GM23338 (cell line): Measurements from ENCODE around the gene OR9I1. TPM values are rescaled to one million over a fixed set of nuclear protein-coding genes. Genes with fewer than 3 reads are reported as not detected.

Experiments
- ATAC-seq: fragments of 200-7000 bp; cut with Tn5 transposase; 3 replicates; pipeline ENCODE4 v1.9.1; 2020
- DNase-seq: peaks from one replicate; pipeline ENCODE4 v3.0.0-alpha.2; 2015; ENCODE audit warnings: low spot score
- H2AFZ ChIP-seq: fragments of 200-600 bp; sonication (generic); 2 replicates; pipeline ENCODE4 v1.8.0; 2016; ENCODE audit warnings: antibody characterized with exemption, mild to moderate bottlenecking, moderate library complexity
- H3F3A ChIP-seq: fragments of 200-600 bp; sonication (generic); replicated peaks from 2 replicates; pipeline ENCODE4 v1.8.0; 2017; ENCODE audit warnings: antibody characterized with exemption, mixed run types, low read depth
- H3K27ac ChIP-seq: fragments of 200-600 bp; sonication (generic); 2 replicates; pipeline ENCODE4 v1.6.1; 2016; ENCODE audit warnings: low read depth
- H3K27me3 ChIP-seq: fragments of 200-600 bp; sonication (generic); 2 replicates; pipeline ENCODE4 v1.8.0; 2016; ENCODE audit warnings: mild to moderate bottlenecking, mixed run types, moderate library complexity; ENCODE audit not compliant: insufficient read depth
- H3K36me3 ChIP-seq: fragments of 200-600 bp; sonication (generic); 2 replicates; pipeline ENCODE4 v1.8.0; 2016; ENCODE audit warnings: mild to moderate bottlenecking; ENCODE audit not compliant: insufficient read depth
- H3K4me1 ChIP-seq: fragments of 200-600 bp; sonication (generic); 2 replicates; pipeline ENCODE4 v1.8.0; 2016; ENCODE audit warnings: mild to moderate bottlenecking, moderate library complexity; ENCODE audit not compliant: insufficient read depth
- H3K4me2 ChIP-seq: fragments of 200-600 bp; sonication (generic); 2 replicates; pipeline ENCODE4 v1.7.1; 2017; ENCODE audit warnings: mixed run types
- H3K4me3 ChIP-seq: fragments of 200-600 bp; sonication (generic); 2 replicates; pipeline ENCODE4 v1.6.1; 2016; ENCODE audit warnings: mixed run types
- H3K79me2 ChIP-seq: fragments of 200-600 bp; sonication (generic); replicated peaks from 2 replicates; pipeline ENCODE4 v1.8.0; 2017; ENCODE audit warnings: mild to moderate bottlenecking; ENCODE audit not compliant: insufficient read depth
- H3K9me2 ChIP-seq: fragments of 200-600 bp; sonication (generic); 2 replicates; pipeline ENCODE4 v1.8.0; 2017; ENCODE audit not compliant: insufficient read depth
- H4K20me1 ChIP-seq: fragments of 200-600 bp; sonication (generic); replicated peaks from 2 replicates; pipeline ENCODE4 v1.8.0; 2017; ENCODE audit warnings: mild to moderate bottlenecking; ENCODE audit not compliant: insufficient read depth
- H3K27ac Mint-ChIP-seq: 2 replicates; pipeline ENCODE4 v1.8.0; 2020; ENCODE audit warnings: inconsistent platforms, mild to moderate bottlenecking, moderate library complexity, mixed read lengths
- H3K27me3 Mint-ChIP-seq: 3 replicates; pipeline ENCODE4 v1.8.0; 2022; ENCODE audit warnings: low read depth, mild to moderate bottlenecking, moderate library complexity, mixed read lengths, inconsistent platforms; ENCODE audit not compliant: insufficient read depth, poor library complexity
- H3K36me3 Mint-ChIP-seq: 3 replicates; pipeline ENCODE4 v1.8.0; 2021; ENCODE audit warnings: low read depth, mild to moderate bottlenecking, inconsistent platforms, moderate library complexity, mixed read lengths
- H3K4me1 Mint-ChIP-seq: 3 replicates; pipeline ENCODE4 v1.8.0; 2020; ENCODE audit warnings: mild to moderate bottlenecking, inconsistent platforms, mixed read lengths
- H3K4me3 Mint-ChIP-seq: 3 replicates; pipeline ENCODE4 v1.8.0; 2021; ENCODE audit warnings: moderate library complexity, mild to moderate bottlenecking, inconsistent platforms, mixed read lengths
- H3K9me3 Mint-ChIP-seq: 3 replicates; pipeline ENCODE4 v1.8.0; 2020; ENCODE audit warnings: moderate library complexity, mild to moderate bottlenecking, inconsistent platforms, mixed read lengths
- CREB1 ChIP-seq: fragments of 250-450 bp; sonication (Bioruptor Pico); IDR thresholded peaks from 2 replicates; pipeline ENCODE4 v1.5.0; 2020; ENCODE audit warnings: low read depth, mild to moderate bottlenecking, moderate library complexity
- EZH2 ChIP-seq: fragments of 200-600 bp; sonication (generic); IDR thresholded peaks from one replicate; pipeline ENCODE4 v1.8.0; 2017; ENCODE audit warnings: antibody characterized with exemption, mild to moderate bottlenecking, low read depth; ENCODE audit not compliant: unreplicated experiment
- EZH2phosphoT487 ChIP-seq: fragments of 200-600 bp; sonication (generic); IDR thresholded peaks from one replicate; pipeline ENCODE4 v1.8.1; 2018; ENCODE audit warnings: antibody characterized with exemption; ENCODE audit not compliant: unreplicated experiment
- JUNB ChIP-seq: IDR thresholded peaks from one replicate; pipeline ENCODE4 v1.6.1; 2016; ENCODE audit warnings: antibody characterized with exemption; ENCODE audit not compliant: unreplicated experiment
- NANOG ChIP-seq: IDR thresholded peaks from 2 replicates; pipeline ENCODE4 v1.6.1; 2016; ENCODE audit warnings: antibody characterized with exemption, borderline replicate concordance
- POLR2AphosphoS5 ChIP-seq: IDR thresholded peaks from 2 replicates; pipeline ENCODE4 v1.6.1; 2016; ENCODE audit warnings: antibody characterized with exemption, low read depth
- STAT1 ChIP-seq: IDR thresholded peaks from one replicate; pipeline ENCODE4 v1.6.1; 2016; ENCODE audit warnings: antibody characterized with exemption; ENCODE audit not compliant: unreplicated experiment
- ZNF114 ChIP-seq: fragments of 250-450 bp; sonication (Bioruptor Pico); IDR thresholded peaks from 2 replicates; pipeline ENCODE4 v1.5.0; 2020; ENCODE audit warnings: mild to moderate bottlenecking, moderate library complexity
- ZNF331 ChIP-seq: fragments of 250-450 bp; sonication (Bioruptor Pico); IDR thresholded peaks from 2 replicates; pipeline ENCODE4 v1.5.0; 2020; ENCODE audit warnings: low read depth, mild to moderate bottlenecking, moderate library complexity
- polyA plus RNA-seq: library from polyadenylated mRNA; unstranded; fragments of >200 nt; fragmentation: Nextera tagmentation; extraction: Ambion mirVana; gene quantifications from 2 replicates; pipeline ENCODE4 v1.2.1, GENCODE V29; 2016
- total RNA-seq: library from RNA; depleted of rRNA; stranded (reverse); fragments of >200 nt; shearing (Covaris generic); gene quantifications from 2 replicates; pipeline ENCODE4 v1.2.3, GENCODE V29; 2014
- TF ChIP-seq, protein P1 (sequence below): fragments of 250-450 bp; sonication (Bioruptor Pico); IDR thresholded peaks from 2 replicates; pipeline ENCODE4 v1.5.0; 2020; ENCODE audit warnings: mild to moderate bottlenecking, moderate library complexity
- TF ChIP-seq, protein P2 (sequence below), 2 experiments: fragments of 200-600 bp in 1 of 2; sonication (generic) in 1 of 2; conservative IDR thresholded peaks; 2 replicates each; pipeline versions ENCODE4 v1.5.1 to v1.6.1; 2016 to 2017; ENCODE audit warnings: antibody characterized with exemption in 2 of 2, low read depth in 2 of 2, mild to moderate bottlenecking in 2 of 2, moderate library complexity in 1 of 2
- TF ChIP-seq, protein P3 (sequence below): IDR thresholded peaks from one replicate; pipeline ENCODE4 v1.6.1; 2018; ENCODE audit warnings: antibody characterized with exemption; ENCODE audit not compliant: unreplicated experiment
- TF ChIP-seq, protein P4 (sequence below): IDR thresholded peaks from 2 replicates; pipeline ENCODE4 v1.6.1; 2016; ENCODE audit warnings: antibody characterized with exemption

Gene OR9I1
- total and polyA plus RNA-seq, 2 experiments from 2014 or later, result not detected

DNA sequence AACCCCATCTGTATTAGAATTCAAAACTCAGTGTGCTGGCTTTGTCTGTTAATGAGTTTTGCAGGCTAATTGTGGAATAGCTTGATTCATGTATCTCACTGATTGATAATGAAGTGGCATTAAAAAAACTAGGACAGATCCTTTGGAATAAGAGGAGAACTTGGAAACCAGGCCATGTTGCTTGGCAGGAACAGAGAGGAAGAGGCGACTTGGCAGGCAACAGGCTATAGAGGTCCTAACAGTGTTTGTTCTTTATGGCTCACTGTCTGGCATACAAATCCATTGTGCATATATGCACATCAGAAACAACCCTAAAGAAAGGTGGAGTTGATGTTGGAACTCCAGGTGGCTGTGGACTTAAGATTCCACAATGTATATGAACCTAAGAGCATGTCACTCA is 17.4 kb upstream of the OR9I1 start (continued):
- TF ChIP-seq, protein P1, sequence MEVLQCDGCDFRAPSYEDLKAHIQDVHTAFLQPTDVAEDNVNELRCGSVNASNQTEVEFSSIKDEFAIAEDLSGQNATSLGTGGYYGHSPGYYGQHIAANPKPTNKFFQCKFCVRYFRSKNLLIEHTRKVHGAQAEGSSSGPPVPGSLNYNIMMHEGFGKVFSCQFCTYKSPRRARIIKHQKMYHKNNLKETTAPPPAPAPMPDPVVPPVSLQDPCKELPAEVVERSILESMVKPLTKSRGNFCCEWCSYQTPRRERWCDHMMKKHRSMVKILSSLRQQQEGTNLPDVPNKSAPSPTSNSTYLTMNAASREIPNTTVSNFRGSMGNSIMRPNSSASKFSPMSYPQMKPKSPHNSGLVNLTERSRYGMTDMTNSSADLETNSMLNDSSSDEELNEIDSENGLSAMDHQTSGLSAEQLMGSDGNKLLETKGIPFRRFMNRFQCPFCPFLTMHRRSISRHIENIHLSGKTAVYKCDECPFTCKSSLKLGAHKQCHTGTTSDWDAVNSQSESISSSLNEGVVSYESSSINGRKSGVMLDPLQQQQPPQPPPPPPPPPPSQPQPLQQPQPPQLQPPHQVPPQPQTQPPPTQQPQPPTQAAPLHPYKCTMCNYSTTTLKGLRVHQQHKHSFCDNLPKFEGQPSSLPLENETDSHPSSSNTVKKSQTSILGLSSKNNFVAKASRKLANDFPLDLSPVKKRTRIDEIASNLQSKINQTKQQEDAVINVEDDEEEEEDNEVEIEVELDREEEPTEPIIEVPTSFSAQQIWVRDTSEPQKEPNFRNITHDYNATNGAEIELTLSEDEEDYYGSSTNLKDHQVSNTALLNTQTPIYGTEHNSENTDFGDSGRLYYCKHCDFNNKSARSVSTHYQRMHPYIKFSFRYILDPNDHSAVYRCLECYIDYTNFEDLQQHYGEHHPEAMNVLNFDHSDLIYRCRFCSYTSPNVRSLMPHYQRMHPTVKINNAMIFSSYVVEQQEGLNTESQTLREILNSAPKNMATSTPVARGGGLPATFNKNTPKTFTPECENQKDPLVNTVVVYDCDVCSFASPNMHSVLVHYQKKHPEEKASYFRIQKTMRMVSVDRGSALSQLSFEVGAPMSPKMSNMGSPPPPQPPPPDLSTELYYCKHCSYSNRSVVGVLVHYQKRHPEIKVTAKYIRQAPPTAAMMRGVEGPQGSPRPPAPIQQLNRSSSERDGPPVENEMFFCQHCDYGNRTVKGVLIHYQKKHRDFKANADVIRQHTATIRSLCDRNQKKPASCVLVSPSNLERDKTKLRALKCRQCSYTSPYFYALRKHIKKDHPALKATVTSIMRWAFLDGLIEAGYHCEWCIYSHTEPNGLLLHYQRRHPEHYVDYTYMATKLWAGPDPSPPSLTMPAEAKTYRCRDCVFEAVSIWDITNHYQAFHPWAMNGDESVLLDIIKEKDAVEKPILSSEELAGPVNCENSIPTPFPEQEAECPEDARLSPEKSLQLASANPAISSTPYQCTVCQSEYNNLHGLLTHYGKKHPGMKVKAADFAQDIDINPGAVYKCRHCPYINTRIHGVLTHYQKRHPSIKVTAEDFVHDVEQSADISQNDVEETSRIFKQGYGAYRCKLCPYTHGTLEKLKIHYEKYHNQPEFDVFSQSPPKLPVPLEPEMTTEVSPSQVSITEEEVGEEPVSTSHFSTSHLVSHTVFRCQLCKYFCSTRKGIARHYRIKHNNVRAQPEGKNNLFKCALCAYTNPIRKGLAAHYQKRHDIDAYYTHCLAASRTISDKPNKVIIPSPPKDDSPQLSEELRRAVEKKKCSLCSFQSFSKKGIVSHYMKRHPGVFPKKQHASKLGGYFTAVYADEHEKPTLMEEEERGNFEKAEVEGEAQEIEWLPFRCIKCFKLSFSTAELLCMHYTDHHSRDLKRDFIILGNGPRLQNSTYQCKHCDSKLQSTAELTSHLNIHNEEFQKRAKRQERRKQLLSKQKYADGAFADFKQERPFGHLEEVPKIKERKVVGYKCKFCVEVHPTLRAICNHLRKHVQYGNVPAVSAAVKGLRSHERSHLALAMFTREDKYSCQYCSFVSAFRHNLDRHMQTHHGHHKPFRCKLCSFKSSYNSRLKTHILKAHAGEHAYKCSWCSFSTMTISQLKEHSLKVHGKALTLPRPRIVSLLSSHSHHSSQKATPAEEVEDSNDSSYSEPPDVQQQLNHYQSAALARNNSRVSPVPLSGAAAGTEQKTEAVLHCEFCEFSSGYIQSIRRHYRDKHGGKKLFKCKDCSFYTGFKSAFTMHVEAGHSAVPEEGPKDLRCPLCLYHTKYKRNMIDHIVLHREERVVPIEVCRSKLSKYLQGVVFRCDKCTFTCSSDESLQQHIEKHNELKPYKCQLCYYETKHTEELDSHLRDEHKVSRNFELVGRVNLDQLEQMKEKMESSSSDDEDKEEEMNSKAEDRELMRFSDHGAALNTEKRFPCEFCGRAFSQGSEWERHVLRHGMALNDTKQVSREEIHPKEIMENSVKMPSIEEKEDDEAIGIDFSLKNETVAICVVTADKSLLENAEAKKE, result no peak

DNA sequence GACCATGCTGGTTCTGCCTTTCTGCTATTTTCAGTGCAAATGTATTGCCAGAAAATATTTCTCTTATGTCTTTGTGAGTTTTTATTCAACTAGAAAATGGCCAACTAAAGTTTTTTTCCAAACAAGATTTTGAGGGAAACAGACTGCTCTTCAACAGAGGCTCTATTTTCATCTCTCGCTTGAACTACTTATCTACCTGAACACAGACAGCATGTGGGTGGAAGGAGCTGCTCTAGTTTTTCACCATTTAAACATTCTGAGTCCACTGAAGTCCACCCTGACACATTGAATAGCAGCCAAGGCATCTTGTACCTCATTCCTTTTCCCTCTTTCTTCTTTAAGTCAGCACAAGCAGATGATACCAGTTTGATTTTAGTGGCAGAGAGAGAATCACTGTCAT is 9.8 kb upstream of the OR9I1 start:
- Mint-ChIP-seq H3K27me3 (no peaks in the 10 kb centered on the region), H3K9me3 (no peaks in the 10 kb centered on the region), H3K4me1 (peaks cover 4% of the 10 kb centered on the region; the same call in 2 of the 3 replicates), H3K27ac (no peak overlapping the region), H3K36me3 (no peaks in the 10 kb centered on the region), H3K4me3 (no peak overlapping the region)
- Histone ChIP-seq H3K4me2 (no peak overlapping the region), H3K79me2 (no peaks in the 10 kb centered on the region), H3K9me2 (0 out of 2 replicates have a peak, but pooled peaks cover 5% of the 10 kb centered on the region), H3K4me3 (no peak overlapping the region), H3K27ac (no peak overlapping the region), H3K4me1 (no peaks in the 10 kb centered on the region), H3K36me3 (no peaks in the 10 kb centered on the region), H3K27me3 (no peaks in the 10 kb centered on the region), H3F3A (no peaks in the 10 kb centered on the region), H2AFZ (no peak overlapping the region), H4K20me1 (no peaks in the 10 kb centered on the region)
- DNase-seq (no peak), ATAC-seq (no peak)
- TF ChIP-seq EZH2phosphoT487, result no peak
- no peak for TF ChIP-seq CREB1 (CRISPR knock-in tag)
- TF ChIP-seq EZH2, result no peak
- TF ChIP-seq, protein P2, sequence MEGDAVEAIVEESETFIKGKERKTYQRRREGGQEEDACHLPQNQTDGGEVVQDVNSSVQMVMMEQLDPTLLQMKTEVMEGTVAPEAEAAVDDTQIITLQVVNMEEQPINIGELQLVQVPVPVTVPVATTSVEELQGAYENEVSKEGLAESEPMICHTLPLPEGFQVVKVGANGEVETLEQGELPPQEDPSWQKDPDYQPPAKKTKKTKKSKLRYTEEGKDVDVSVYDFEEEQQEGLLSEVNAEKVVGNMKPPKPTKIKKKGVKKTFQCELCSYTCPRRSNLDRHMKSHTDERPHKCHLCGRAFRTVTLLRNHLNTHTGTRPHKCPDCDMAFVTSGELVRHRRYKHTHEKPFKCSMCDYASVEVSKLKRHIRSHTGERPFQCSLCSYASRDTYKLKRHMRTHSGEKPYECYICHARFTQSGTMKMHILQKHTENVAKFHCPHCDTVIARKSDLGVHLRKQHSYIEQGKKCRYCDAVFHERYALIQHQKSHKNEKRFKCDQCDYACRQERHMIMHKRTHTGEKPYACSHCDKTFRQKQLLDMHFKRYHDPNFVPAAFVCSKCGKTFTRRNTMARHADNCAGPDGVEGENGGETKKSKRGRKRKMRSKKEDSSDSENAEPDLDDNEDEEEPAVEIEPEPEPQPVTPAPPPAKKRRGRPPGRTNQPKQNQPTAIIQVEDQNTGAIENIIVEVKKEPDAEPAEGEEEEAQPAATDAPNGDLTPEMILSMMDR (conservative IDR thresholded peaks at IDR 0.05; ENCODE audit: low read depth in 2 of 2), result no peak
- no peak for TF ChIP-seq POLR2AphosphoS5
- no peak for TF ChIP-seq JUNB
- no peak for TF ChIP-seq ZNF331
- TF ChIP-seq, protein P3, sequence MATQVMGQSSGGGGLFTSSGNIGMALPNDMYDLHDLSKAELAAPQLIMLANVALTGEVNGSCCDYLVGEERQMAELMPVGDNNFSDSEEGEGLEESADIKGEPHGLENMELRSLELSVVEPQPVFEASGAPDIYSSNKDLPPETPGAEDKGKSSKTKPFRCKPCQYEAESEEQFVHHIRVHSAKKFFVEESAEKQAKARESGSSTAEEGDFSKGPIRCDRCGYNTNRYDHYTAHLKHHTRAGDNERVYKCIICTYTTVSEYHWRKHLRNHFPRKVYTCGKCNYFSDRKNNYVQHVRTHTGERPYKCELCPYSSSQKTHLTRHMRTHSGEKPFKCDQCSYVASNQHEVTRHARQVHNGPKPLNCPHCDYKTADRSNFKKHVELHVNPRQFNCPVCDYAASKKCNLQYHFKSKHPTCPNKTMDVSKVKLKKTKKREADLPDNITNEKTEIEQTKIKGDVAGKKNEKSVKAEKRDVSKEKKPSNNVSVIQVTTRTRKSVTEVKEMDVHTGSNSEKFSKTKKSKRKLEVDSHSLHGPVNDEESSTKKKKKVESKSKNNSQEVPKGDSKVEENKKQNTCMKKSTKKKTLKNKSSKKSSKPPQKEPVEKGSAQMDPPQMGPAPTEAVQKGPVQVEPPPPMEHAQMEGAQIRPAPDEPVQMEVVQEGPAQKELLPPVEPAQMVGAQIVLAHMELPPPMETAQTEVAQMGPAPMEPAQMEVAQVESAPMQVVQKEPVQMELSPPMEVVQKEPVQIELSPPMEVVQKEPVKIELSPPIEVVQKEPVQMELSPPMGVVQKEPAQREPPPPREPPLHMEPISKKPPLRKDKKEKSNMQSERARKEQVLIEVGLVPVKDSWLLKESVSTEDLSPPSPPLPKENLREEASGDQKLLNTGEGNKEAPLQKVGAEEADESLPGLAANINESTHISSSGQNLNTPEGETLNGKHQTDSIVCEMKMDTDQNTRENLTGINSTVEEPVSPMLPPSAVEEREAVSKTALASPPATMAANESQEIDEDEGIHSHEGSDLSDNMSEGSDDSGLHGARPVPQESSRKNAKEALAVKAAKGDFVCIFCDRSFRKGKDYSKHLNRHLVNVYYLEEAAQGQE, result no peak
- TF ChIP-seq, protein P4, sequence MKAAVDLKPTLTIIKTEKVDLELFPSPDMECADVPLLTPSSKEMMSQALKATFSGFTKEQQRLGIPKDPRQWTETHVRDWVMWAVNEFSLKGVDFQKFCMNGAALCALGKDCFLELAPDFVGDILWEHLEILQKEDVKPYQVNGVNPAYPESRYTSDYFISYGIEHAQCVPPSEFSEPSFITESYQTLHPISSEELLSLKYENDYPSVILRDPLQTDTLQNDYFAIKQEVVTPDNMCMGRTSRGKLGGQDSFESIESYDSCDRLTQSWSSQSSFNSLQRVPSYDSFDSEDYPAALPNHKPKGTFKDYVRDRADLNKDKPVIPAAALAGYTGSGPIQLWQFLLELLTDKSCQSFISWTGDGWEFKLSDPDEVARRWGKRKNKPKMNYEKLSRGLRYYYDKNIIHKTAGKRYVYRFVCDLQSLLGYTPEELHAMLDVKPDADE, result no peak
- no peak for TF ChIP-seq STAT1
- TF ChIP-seq NANOG, result no peak
- no peak for TF ChIP-seq ZNF114
